ENCODE data around the gene MFSD8.
"Not testable (repeated sequence)": the region's sequence is repeated elsewhere in the genome, so short reads cannot be mapped to it uniquely, and the experiment has no call there.

- TF ChIP-seq CTCF (IDR thresholded peaks at IDR 0.05; ENCODE audit: low read length); EZH2phosphoT487 (IDR thresholded peaks at IDR 0.05; ENCODE audit: low read length); EZH2 (optimal IDR thresholded peaks at IDR 0.05; ENCODE audit: low read depth, low read length): not testable (repeated sequence)
These were observed 33.1 kb downstream of the MFSD8 start for GRCh38 chr4:127931836-127932235.
